ENCODE measurements around the gene TRIM65.

The TRIM65 gene

GRCh38 chr17:75849724-75850123 lies 47.0 kb downstream of the TRIM65 start:
- no peak for DNase-seq

GRCh38 chr17:75849279-75849646 lies 47.5 kb downstream of the TRIM65 start:
- no peak for DNase-seq

DNA sequence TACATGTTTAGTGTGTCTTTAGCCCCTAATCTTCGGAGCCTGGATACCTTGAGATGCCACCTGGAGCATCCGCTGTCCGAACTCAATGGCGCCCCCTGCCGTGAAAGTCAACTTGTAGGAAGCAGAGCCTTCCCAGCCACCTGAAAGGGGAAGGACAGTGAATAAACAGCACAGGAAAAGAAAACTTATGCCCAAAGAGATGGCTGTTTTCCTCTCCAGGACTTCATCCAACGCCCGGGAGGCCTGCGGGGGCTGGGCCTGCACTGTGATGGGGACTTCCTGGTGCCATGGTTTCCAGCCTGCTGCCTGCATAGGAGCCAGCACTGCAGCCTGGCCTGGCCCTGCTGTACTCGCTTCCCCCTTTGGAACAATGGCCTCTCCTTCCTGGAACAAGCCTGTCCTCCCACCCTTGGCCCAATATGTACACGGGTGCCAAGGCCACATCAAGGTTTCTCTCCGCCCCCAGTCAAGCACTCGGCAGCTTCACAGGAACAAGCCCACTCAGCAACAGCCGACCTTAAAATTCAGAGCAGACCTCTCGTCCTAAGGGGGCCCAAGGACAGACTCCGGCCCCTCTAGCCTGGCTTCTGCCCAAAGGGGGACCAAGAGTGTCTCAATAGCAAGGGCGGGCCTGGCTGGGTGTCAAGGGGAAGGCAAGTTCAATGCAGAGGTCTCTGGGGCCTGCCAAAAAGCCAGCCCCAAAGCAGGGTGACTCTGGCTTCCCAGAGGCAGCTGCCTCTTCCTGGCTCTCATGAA lies 48.0 kb downstream of the TRIM65 start:
- no peak for DNase-seq

DNA sequence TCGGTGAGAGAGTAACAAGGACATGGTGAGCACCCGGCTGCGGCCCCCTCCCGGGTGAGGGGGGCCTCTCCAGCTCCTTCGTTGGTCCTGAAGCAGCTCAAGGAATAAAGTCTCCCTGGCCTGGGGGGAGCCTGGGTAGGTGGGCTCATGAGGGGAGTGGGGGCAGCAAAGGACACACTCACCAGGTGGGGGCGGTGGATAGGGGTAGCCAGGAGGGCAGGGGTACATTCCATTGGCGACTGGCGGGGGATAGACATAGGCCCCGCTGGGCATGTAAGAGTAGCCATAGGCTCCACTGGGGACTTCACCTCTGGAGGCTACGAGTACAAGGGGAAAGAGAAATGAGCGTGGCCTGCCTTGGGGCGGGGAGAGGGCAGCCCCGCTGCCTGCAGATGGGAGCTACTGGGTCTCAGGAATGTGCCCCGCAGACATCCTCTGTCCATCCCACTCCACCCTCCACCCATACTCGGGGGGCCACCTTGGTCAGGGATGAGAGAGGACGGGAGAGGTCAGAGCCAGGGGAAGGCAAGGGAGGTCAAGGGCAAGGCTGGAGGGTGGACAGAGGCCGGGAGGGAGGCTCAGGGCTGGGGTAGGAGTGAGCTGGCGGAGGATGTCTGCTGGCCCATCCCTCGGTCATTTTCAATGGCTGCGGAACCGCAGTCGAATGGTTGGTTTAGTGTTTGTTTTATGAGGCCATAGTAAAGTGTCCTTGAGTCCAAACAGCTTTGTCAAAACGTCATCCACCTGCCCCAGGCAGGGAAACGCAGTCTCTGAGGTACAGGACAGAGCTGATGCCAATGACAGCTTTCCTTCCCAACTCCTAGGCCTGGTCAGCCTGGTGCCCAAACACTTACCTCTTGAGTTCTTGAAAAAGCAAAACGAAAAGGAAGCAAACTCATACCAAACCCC lies 48.9 kb downstream of the TRIM65 start:
- DNase-seq: no peak

- DNase-seq: no peak
These were observed 49.8 kb downstream of the TRIM65 start for GRCh38 chr17:75846692-75847613.

DNA sequence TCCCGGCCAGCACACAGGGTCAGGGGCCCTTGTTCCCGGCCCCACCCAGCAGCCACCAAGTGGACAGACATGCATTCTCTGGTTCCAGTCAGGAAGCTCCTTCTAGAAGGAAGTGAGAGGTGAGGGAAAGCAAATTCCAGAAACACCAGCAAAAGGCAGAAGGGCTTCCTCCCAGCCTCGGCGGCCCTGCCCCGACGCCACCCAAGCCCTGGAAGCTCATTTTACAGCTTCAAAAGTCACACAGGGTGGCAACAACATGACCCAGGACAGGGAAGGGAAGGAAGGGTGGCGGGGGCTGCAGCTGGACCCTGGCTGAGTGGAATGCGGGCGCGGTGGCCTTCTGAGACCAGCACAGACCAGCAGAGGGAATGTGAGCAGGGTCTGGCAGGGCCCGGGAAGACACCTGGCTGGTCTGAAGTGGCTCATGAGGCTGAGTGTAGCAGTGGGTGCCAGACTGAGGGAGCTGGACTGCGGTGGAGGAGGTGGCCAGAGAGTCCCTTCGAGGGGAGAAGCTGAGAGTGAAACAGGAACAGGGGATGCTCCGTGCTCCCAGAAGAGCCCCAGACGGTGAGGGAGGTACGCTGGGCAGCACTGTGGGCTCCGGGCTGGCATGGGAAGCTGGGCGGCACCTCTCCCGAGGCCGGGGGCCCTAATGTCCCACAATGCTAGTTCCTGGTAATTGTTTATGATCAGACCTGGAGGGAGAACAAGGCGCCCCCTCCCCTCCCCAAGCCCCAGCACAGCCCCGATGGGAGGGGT lies 50.6 kb downstream of the TRIM65 start:
- DNase-seq: no peak

GRCh38 chr17:75845058-75845711 lies 51.6 kb downstream of the TRIM65 start:
- DNase-seq: no peak

- DNase-seq: no peak
These were observed 52.2 kb downstream of the TRIM65 start for GRCh38 chr17:75844530-75845057.

GRCh38 chr17:75843577-75844529 lies 52.9 kb downstream of the TRIM65 start, which contains the start of gene UNC13D:
Gene UNC13D, minus strand, starts transcription at chr17:75844404. Its CDS starts 67 bp downstream, at chr17:75844337.
- DNase-seq: no peak

- DNase-seq: no peak
These were observed 53.7 kb downstream of the TRIM65 start for GRCh38 chr17:75842963-75843576.

- no peak for DNase-seq
These were observed 54.3 kb downstream of the TRIM65 start for GRCh38 chr17:75842411-75842810.

- DNase-seq: no peak
These were observed 56.0 kb downstream of the TRIM65 start for GRCh38 chr17:75840799-75841164.

GRCh38 chr17:75839942-75840798 lies 56.6 kb downstream of the TRIM65 start:
- DNase-seq: no peak

All from amniotic stem cell (primary cell).